HK-2 (cell line): Measurements from ENCODE around the gene HYI.
"Not testable (repeated sequence)": the region's sequence is repeated elsewhere in the genome, so short reads cannot be mapped to it uniquely, and the experiment has no call there.

Source experiments
- DNase-seq: peaks from one replicate; pipeline ENCODE4 v3.0.0-alpha.2; 2018; ENCODE audit not compliant: unreplicated experiment

HYI gene

GRCh38 chr1:43453442-43454269 is at the start of gene HYI:
HYI (minus strand) TSS chr1:43453931; CDS start chr1:43453793, 138 bp downstream.
- DNase-seq = peak; percentile 91

- not testable (repeated sequence) for DNase-seq
These were observed 48.1 kb upstream of the HYI start for GRCh38 chr1:43501806-43502205.

GRCh38 chr1:43499898-43500297 is 46.2 kb upstream of the HYI start:
- no peak for DNase-seq

GRCh38 chr1:43495204-43495603 is 41.5 kb upstream of the HYI start:
- no peak for DNase-seq

GRCh38 chr1:43493661-43494450 is 40.1 kb upstream of the HYI start:
- no peak for DNase-seq

GRCh38 chr1:43492826-43493225 is 39.1 kb upstream of the HYI start:
- no peak for DNase-seq

GRCh38 chr1:43491061-43491460 is 37.3 kb upstream of the HYI start:
- no peak for DNase-seq

- no peak for DNase-seq
These were observed 34.4 kb upstream of the HYI start for GRCh38 chr1:43488165-43488564.

- DNase-seq = no peak
These were observed 30.6 kb upstream of the HYI start for GRCh38 chr1:43484367-43484766.

GRCh38 chr1:43482215-43482614 is 28.5 kb upstream of the HYI start:
- no peak for DNase-seq

GRCh38 chr1:43481491-43481890 is 27.8 kb upstream of the HYI start:
- no peak for DNase-seq

GRCh38 chr1:43479414-43479813 is 25.7 kb upstream of the HYI start:
- DNase-seq = no peak

GRCh38 chr1:43477716-43478115 is 24.0 kb upstream of the HYI start:
- no peak for DNase-seq

GRCh38 chr1:43475611-43476401 is 22.1 kb upstream of the HYI start:
- peak; percentile 69 for DNase-seq

- no peak for DNase-seq
These were observed 19.7 kb upstream of the HYI start for GRCh38 chr1:43473463-43473862.

GRCh38 chr1:43472463-43473151 is 18.9 kb upstream of the HYI start:
- DNase-seq = peak; percentile 87

- no peak for DNase-seq
These were observed 18.3 kb upstream of the HYI start for GRCh38 chr1:43472087-43472462.

GRCh38 chr1:43469932-43470331 is 16.2 kb upstream of the HYI start:
- DNase-seq = no peak

- DNase-seq = no peak
These were observed 14.7 kb upstream of the HYI start for GRCh38 chr1:43468414-43468813.

- DNase-seq = no peak
These were observed 12.7 kb upstream of the HYI start for GRCh38 chr1:43466403-43466802.

- no peak for DNase-seq
These were observed 11.9 kb upstream of the HYI start for GRCh38 chr1:43465505-43466067.
